GM12878 (cell line): ENCODE data around the gene FCRL6. TPM values are rescaled to one million over a fixed set of nuclear protein-coding genes. Genes with fewer than 3 reads are reported as not detected.

ENCODE experiments used
- EED ChIP-seq: sonication (generic); IDR thresholded peaks from 2 replicates; pipeline ENCODE4 v1.6.1; 2016; ENCODE audit warnings: antibody characterized with exemption, low read depth
- ETV6 ChIP-seq, 2 experiments: fragments of 450-650 bp in 1 of 2; IDR thresholded peaks in 1 of 2; conservative IDR thresholded peaks in 1 of 2; 2 replicates each; pipeline ENCODE4 v1.6.1; 2014; ENCODE audit warnings: antibody characterized with exemption in 1 of 2, borderline replicate concordance in 1 of 2, low read depth in 1 of 2, mild to moderate bottlenecking in 1 of 2, moderate library complexity in 1 of 2
- FOXK2 ChIP-seq: fragments of 450-650 bp; IDR thresholded peaks from 2 replicates; pipeline ENCODE4 v1.6.1; 2017; ENCODE audit warnings: mild to moderate bottlenecking, moderate library complexity
- POLR2A ChIP-seq: IDR thresholded peaks from 2 replicates; pipeline ENCODE4 v1.6.1; 2011; ENCODE audit warnings: low read depth, mild to moderate bottlenecking, low read length
- RUNX3 ChIP-seq: IDR thresholded peaks from 2 replicates; pipeline ENCODE4 v1.6.1; 2012; ENCODE audit warnings: low read length, inconsistent platforms
- TAF1 ChIP-seq: IDR thresholded peaks from 2 replicates; pipeline ENCODE4 v1.6.1; 2011; ENCODE audit warnings: mild to moderate bottlenecking, low read depth, low read length, borderline replicate concordance
- ZNF24 ChIP-seq: fragments of 450-650 bp; IDR thresholded peaks from 2 replicates; pipeline ENCODE4 v1.6.1; 2017; ENCODE audit warnings: antibody characterized with exemption, mild to moderate bottlenecking
- polyA plus RNA-seq, 11 experiments: library from polyadenylated mRNA; depleted of rRNA in 4 of 11; unstranded in 6 of 11; stranded (reverse) in 5 of 11; fragments of >200 nt; fragmentation: Nextera tagmentation in 4 of 11; fragmentation: Illumina TruSeq in 1 of 11; extraction: Ambion mirVana in 4 of 11; extraction: Trizol in 1 of 11; gene quantifications; 1 replicate in 1 of 11; 2 replicates in 10 of 11; pipeline versions ENCODE4 v1.2.1 to v1.2.3, GENCODE V29; 2011 to 2016; ENCODE audit warnings: inconsistent platforms in 2 of 11, missing spikeins in 2 of 11, low read depth in 1 of 11
- total RNA-seq, 4 experiments: library from RNA; depleted of rRNA in 3 of 4; stranded (reverse); fragments of >200 nt in 3 of 4; fragmentation: Illumina TruSeq in 1 of 4; extraction: Trizol in 1 of 4; gene quantifications; 2 replicates each; pipeline versions ENCODE4 v1.2.1 to v1.2.3, GENCODE V29; 2013 to 2021
- TF ChIP-seq, protein P1 (sequence below): fragments of 450-650 bp; IDR thresholded peaks from 2 replicates; pipeline ENCODE4 v1.6.1; 2016; ENCODE audit warnings: mild to moderate bottlenecking
- TF ChIP-seq, protein P2 (sequence below): fragments of 450-650 bp; IDR thresholded peaks from 2 replicates; pipeline ENCODE4 v1.6.1; 2017; ENCODE audit warnings: antibody characterized with exemption, mild to moderate bottlenecking, moderate library complexity

The FCRL6 gene
- total and polyA plus RNA-seq, 10 of the 15 experiments (the other 5 are each of a cell fraction or from before 2014, with no cell fraction given), result 0.04 to 0.16 (median 0.11) TPM; not detected in 7

DNA sequence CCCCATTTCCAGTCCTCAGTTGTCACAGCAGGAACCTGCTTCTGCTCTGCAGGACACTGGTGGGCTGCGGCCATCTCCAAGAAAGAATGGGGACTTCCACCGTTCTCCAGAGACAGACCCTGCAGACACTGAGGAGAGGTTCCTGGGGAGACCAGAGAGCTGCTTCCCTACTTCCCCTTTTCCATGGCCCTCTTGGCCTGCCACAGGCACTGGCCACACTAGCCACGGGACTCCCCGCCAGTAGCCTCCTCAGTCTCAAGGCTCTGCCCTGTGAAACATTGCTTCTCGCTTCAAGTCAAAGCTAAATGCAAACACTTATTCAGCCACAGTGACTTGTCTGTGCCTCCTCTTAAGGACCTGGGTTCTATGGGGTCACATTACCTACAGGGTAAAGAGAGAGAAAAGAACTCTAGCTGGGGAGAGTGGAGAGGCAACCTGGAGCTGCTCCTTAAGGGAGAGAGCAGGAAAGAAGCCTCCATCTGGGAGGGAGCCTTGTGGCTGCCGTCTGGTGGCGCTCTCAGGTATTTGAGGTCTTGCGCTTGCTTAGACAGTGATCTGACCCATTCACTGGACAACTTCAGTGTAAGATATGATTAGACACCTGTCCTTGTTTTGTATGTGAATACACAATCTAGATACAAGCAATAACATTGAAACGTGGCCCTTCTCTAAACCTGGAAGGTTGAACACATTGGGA is 19.2 kb downstream of the FCRL6 start (continued):
- TF ChIP-seq, protein P1, sequence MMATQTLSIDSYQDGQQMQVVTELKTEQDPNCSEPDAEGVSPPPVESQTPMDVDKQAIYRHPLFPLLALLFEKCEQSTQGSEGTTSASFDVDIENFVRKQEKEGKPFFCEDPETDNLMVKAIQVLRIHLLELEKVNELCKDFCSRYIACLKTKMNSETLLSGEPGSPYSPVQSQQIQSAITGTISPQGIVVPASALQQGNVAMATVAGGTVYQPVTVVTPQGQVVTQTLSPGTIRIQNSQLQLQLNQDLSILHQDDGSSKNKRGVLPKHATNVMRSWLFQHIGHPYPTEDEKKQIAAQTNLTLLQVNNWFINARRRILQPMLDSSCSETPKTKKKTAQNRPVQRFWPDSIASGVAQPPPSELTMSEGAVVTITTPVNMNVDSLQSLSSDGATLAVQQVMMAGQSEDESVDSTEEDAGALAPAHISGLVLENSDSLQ, result no peak
- TF ChIP-seq FOXK2 (no peak), EED (no peak), ZNF24 (no peak), POLR2A (no peak), ETV6 (conservative IDR thresholded peaks at IDR 0.05 in 1 of 2, IDR thresholded peaks at IDR 0.05 in 1 of 2; ENCODE audit: borderline replicate concordance in 1 of 2, low read depth in 1 of 2) (no peak), TAF1 (no peak), RUNX3 (0 out of 2 replicates have a peak, but pooled peaks have one; percentile 11)
- TF ChIP-seq, protein P2, sequence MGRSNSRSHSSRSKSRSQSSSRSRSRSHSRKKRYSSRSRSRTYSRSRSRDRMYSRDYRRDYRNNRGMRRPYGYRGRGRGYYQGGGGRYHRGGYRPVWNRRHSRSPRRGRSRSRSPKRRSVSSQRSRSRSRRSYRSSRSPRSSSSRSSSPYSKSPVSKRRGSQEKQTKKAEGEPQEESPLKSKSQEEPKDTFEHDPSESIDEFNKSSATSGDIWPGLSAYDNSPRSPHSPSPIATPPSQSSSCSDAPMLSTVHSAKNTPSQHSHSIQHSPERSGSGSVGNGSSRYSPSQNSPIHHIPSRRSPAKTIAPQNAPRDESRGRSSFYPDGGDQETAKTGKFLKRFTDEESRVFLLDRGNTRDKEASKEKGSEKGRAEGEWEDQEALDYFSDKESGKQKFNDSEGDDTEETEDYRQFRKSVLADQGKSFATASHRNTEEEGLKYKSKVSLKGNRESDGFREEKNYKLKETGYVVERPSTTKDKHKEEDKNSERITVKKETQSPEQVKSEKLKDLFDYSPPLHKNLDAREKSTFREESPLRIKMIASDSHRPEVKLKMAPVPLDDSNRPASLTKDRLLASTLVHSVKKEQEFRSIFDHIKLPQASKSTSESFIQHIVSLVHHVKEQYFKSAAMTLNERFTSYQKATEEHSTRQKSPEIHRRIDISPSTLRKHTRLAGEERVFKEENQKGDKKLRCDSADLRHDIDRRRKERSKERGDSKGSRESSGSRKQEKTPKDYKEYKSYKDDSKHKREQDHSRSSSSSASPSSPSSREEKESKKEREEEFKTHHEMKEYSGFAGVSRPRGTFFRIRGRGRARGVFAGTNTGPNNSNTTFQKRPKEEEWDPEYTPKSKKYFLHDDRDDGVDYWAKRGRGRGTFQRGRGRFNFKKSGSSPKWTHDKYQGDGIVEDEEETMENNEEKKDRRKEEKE, result no peak
